GM23338 (cell line): ENCODE results near the gene MAPK11.

ENCODE experiments used
- EZH2 ChIP-seq: fragments of 200-600 bp; sonication (generic); IDR thresholded peaks from one replicate; pipeline ENCODE4 v1.8.0; 2017; ENCODE audit warnings: antibody characterized with exemption, mild to moderate bottlenecking, low read depth; ENCODE audit not compliant: unreplicated experiment
- JUNB ChIP-seq: IDR thresholded peaks from one replicate; pipeline ENCODE4 v1.6.1; 2016; ENCODE audit warnings: antibody characterized with exemption; ENCODE audit not compliant: unreplicated experiment
- POLR2AphosphoS5 ChIP-seq: IDR thresholded peaks from 2 replicates; pipeline ENCODE4 v1.6.1; 2016; ENCODE audit warnings: antibody characterized with exemption, low read depth
- TF ChIP-seq, protein P1 (sequence below), 2 experiments: fragments of 200-600 bp in 1 of 2; sonication (generic) in 1 of 2; conservative IDR thresholded peaks; 2 replicates each; pipeline versions ENCODE4 v1.5.1 to v1.6.1; 2016 to 2017; ENCODE audit warnings: antibody characterized with exemption in 2 of 2, low read depth in 2 of 2, mild to moderate bottlenecking in 2 of 2, moderate library complexity in 1 of 2
- TF ChIP-seq, protein P2 (sequence below): IDR thresholded peaks from one replicate; pipeline ENCODE4 v1.6.1; 2018; ENCODE audit warnings: antibody characterized with exemption; ENCODE audit not compliant: unreplicated experiment
- TF ChIP-seq, protein P3 (sequence below): IDR thresholded peaks from 2 replicates; pipeline ENCODE4 v1.6.1; 2016; ENCODE audit warnings: antibody characterized with exemption

DNA sequence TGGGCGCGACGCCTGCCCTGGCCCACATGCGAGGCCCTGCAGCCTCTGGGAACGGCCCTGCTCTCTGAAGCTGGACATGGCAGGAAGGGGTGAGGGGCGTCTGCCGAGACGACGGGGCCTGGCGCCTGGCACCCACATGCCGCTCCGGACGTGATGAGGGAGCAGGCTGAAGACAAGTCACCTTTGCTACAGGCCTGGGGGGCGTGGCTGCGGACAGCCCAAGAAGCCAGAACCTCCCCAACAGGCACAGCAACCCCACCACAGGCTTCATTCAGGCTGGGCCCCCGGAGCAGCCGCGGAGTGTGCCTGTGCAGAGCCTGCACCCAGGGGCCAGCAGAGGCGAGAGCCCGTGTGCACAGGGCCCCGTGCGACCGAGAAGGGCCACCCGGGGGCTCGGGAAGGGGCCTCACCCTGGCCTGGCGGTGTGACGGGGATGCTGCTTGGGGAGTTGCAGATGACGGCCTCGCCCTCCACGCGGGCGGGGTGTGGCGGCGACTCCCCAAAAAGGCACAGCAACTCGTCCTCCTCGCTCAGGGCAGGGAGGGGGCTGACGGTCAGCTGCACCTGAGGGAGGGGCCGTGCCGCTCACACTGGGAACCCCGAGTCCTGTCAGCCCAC is 16.6 kb upstream of the MAPK11 start:
- TF ChIP-seq, protein P1, sequence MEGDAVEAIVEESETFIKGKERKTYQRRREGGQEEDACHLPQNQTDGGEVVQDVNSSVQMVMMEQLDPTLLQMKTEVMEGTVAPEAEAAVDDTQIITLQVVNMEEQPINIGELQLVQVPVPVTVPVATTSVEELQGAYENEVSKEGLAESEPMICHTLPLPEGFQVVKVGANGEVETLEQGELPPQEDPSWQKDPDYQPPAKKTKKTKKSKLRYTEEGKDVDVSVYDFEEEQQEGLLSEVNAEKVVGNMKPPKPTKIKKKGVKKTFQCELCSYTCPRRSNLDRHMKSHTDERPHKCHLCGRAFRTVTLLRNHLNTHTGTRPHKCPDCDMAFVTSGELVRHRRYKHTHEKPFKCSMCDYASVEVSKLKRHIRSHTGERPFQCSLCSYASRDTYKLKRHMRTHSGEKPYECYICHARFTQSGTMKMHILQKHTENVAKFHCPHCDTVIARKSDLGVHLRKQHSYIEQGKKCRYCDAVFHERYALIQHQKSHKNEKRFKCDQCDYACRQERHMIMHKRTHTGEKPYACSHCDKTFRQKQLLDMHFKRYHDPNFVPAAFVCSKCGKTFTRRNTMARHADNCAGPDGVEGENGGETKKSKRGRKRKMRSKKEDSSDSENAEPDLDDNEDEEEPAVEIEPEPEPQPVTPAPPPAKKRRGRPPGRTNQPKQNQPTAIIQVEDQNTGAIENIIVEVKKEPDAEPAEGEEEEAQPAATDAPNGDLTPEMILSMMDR (conservative IDR thresholded peaks at IDR 0.05; ENCODE audit: low read depth in 2 of 2), result no peak
- TF ChIP-seq, protein P2, sequence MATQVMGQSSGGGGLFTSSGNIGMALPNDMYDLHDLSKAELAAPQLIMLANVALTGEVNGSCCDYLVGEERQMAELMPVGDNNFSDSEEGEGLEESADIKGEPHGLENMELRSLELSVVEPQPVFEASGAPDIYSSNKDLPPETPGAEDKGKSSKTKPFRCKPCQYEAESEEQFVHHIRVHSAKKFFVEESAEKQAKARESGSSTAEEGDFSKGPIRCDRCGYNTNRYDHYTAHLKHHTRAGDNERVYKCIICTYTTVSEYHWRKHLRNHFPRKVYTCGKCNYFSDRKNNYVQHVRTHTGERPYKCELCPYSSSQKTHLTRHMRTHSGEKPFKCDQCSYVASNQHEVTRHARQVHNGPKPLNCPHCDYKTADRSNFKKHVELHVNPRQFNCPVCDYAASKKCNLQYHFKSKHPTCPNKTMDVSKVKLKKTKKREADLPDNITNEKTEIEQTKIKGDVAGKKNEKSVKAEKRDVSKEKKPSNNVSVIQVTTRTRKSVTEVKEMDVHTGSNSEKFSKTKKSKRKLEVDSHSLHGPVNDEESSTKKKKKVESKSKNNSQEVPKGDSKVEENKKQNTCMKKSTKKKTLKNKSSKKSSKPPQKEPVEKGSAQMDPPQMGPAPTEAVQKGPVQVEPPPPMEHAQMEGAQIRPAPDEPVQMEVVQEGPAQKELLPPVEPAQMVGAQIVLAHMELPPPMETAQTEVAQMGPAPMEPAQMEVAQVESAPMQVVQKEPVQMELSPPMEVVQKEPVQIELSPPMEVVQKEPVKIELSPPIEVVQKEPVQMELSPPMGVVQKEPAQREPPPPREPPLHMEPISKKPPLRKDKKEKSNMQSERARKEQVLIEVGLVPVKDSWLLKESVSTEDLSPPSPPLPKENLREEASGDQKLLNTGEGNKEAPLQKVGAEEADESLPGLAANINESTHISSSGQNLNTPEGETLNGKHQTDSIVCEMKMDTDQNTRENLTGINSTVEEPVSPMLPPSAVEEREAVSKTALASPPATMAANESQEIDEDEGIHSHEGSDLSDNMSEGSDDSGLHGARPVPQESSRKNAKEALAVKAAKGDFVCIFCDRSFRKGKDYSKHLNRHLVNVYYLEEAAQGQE, result no peak
- no peak for TF ChIP-seq POLR2AphosphoS5
- no peak for TF ChIP-seq JUNB
- no peak for TF ChIP-seq EZH2
- TF ChIP-seq, protein P3, sequence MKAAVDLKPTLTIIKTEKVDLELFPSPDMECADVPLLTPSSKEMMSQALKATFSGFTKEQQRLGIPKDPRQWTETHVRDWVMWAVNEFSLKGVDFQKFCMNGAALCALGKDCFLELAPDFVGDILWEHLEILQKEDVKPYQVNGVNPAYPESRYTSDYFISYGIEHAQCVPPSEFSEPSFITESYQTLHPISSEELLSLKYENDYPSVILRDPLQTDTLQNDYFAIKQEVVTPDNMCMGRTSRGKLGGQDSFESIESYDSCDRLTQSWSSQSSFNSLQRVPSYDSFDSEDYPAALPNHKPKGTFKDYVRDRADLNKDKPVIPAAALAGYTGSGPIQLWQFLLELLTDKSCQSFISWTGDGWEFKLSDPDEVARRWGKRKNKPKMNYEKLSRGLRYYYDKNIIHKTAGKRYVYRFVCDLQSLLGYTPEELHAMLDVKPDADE, result no peak
